Left renal pelvis (tissue), 4 donors: ENCODE results near the gene MLX. TPM values are rescaled to one million over a fixed set of nuclear protein-coding genes. Genes with fewer than 3 reads are reported as not detected.
"Not testable (repeated sequence)": the region's sequence is repeated elsewhere in the genome, so short reads cannot be mapped to it uniquely, and the experiment has no call there.

Experiments
- DNase-seq, 4 donors: peaks; one replicate each; pipeline ENCODE4 v3.0.0-alpha.2; 2013; ENCODE audit warnings: low read depth in 4 of 4, low spot score in 3 of 4
- polyA plus RNA-seq, 4 donors: library from polyadenylated mRNA; unstranded; fragments of 120-200 nt; gene quantifications; one replicate each; pipeline ENCODE4 v1.2.1, GENCODE V29; 2013; ENCODE audit not compliant: insufficient read length in 4 of 4

MLX gene
- polyA plus RNA-seq, 4 donors: 33.5 to 41.3 (median 36.0) TPM

DNA sequence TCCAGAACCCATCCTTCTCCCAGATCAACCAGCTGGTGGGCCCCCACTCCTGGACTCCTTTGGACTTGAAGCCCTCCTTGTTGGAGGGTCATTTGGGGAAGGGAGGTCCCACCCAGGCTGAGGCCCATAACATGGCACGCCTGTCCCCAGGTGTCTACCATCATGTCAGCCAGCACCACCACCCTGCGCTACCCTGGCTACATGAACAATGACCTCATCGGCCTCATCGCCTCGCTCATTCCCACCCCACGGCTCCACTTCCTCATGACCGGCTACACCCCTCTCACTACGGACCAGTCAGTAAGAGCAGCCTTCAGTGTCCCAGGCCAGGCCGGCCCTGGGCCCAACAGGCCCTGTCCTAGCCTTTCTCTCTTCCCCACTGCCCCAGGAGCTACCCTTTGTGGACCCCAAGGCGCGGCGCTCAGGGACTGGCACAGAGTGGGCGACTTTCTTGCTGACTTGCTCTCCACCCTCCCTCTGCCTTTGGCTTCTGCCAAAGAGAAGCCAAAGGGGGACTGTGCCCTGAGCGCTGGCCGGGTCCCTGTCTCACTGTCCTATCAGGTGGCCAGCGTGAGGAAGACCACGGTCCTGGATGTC, 46.9 kb downstream of the MLX start:
- DNase-seq: no peak

- DNase-seq: no peak
These were observed 51.1 kb downstream of the MLX start for GRCh38 chr17:42617956-42618431.

DNA sequence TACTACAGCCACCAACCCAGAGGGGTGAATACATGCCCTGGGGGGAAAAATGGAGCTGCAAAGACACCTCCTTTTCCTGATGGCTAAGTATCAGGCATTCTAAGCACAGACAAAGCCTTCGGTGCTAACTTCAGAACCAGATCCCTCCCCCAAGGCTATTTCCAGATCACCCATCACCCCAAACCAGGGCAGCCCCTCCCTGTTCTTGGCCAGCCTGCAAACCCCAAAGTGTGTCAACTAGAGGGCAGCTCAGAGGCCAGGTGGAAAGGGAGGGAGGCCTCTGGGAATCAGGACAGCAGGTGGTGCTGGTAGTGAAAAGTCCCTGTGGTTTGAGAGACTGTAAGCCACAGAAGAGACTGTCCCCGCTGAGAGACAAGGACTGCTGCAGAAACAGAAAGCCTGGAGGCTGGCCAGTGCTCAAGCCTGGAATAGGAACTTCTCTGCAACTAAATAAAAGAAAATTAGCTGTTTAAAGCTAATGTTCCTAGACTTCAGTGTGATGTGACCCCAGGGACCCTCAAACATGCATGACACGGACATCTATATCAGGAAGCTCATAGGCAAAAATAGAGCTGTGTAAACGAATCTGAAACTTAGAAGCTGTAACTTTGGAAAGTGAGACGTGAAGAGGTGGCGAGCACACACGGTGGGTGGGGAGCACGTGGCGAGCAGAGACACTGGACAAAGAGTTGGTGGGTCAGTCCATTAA, 51.7 kb downstream of the MLX start:
- DNase-seq: no peak

GRCh38 chr17:42621987-42622386, 55.1 kb downstream of the MLX start:
- DNase-seq: not testable (repeated sequence)

Other genes starting within 250 kb of the MLX start
- 10 to 100 TPM; 59.7 to 70.3 (median 64.9) TPM for gene STAT3, start 178.7 kb upstream of the MLX start, polyA plus RNA-seq
- 100 to 1,000 TPM in 1 of 4 donors, 10 to 100 TPM in 3; 61.8 to 275 (median 71.3) TPM for gene CAVIN1, start 143.8 kb upstream of the MLX start, polyA plus RNA-seq
- 10 to 100 TPM; 36.7 to 60.6 (median 50.4) TPM for gene ATP6V0A1, start 108.2 kb upstream of the MLX start, polyA plus RNA-seq
- 10 to 100 TPM; 18.2 to 30.7 (median 19.8) TPM for gene NAGLU, start 30.9 kb upstream of the MLX start, polyA plus RNA-seq
- gene HSD17B1, start 14.2 kb upstream of the MLX start, polyA plus RNA-seq: 1 to 10 TPM; 2.2 to 5.8 (median 3.5) TPM
- 10 to 100 TPM; 31.8 to 67.0 (median 48.0) TPM for gene COASY, start 5.0 kb upstream of the MLX start, polyA plus RNA-seq
- gene PSMC3IP, start 10.6 kb downstream of the MLX start, polyA plus RNA-seq: 10 to 100 TPM; 14.3 to 21.8 (median 18.6) TPM
- gene RETREG3, start 42.3 kb downstream of the MLX start, polyA plus RNA-seq: 10 to 100 TPM; 38.0 to 58.7 (median 46.7) TPM
- gene TUBG1, start 42.6 kb downstream of the MLX start, polyA plus RNA-seq: 10 to 100 TPM; 32.6 to 57.1 (median 52.7) TPM
- 10 to 100 TPM; 18.7 to 35.6 (median 28.6) TPM for gene TUBG2, start 92.2 kb downstream of the MLX start, polyA plus RNA-seq
- gene PLEKHH3, start 109.9 kb downstream of the MLX start, polyA plus RNA-seq: 10 to 100 TPM; 12.1 to 22.9 (median 17.7) TPM
- 1 to 10 TPM in 3 of 4 donors, under 1 TPM in 1; 0.74 to 2.4 (median 1.6) TPM for gene CCR10, start 114.7 kb downstream of the MLX start, polyA plus RNA-seq
- gene CNTNAP1, start 115.4 kb downstream of the MLX start, polyA plus RNA-seq: 10 to 100 TPM in 2 of 4 donors, 1 to 10 TPM in 2; 8.1 to 27.7 (median 9.5) TPM
- gene EZH1, start 177.9 kb downstream of the MLX start, polyA plus RNA-seq: 10 to 100 TPM; 30.8 to 64.0 (median 45.3) TPM
- 100 to 1,000 TPM in 2 of 4 donors, 10 to 100 TPM in 2; 92.1 to 140 (median 100) TPM for gene RAMP2, start 194.1 kb downstream of the MLX start, polyA plus RNA-seq
- 10 to 100 TPM; 56.7 to 93.6 (median 83.4) TPM for gene VPS25, start 206.3 kb downstream of the MLX start, polyA plus RNA-seq
- gene WNK4, start 213.5 kb downstream of the MLX start, polyA plus RNA-seq: 10 to 100 TPM in 3 of 4 donors, 1 to 10 TPM in 1; 3.5 to 14.8 (median 12.5) TPM
- 100 to 1,000 TPM in 3 of 4 donors, 10 to 100 TPM in 1; 59.1 to 167 (median 159) TPM for gene COA3, start 231.6 kb downstream of the MLX start, polyA plus RNA-seq
- 1 to 10 TPM; 1.4 to 3.6 (median 2.3) TPM for gene CNTD1, start 231.8 kb downstream of the MLX start, polyA plus RNA-seq